HEK293 (cell line): ENCODE data around the gene COPZ1.
"Not testable (repeated sequence)": the region's sequence is repeated elsewhere in the genome, so short reads cannot be mapped to it uniquely, and the experiment has no call there.

Source experiments
- CTCF ChIP-seq: fragments of 450-650 bp; formaldehyde crosslinking; IDR thresholded peaks from 2 replicates; pipeline ENCODE4 v1.5.1; 2016; ENCODE audit warnings: missing biosample characterization, missing genetic modification characterization
- KLF9 ChIP-seq: fragments of 450-650 bp; formaldehyde crosslinking; IDR thresholded peaks from 2 replicates; pipeline ENCODE4 v1.5.1; 2016; ENCODE audit warnings: missing biosample characterization, missing genetic modification characterization, low read depth
- REST ChIP-seq: fragments of 450-650 bp; formaldehyde crosslinking; IDR thresholded peaks from 2 replicates; pipeline ENCODE4 v1.5.1; 2016; ENCODE audit warnings: missing biosample characterization, missing genetic modification characterization
- ZBTB17 ChIP-seq: fragments of 450-650 bp; formaldehyde crosslinking; IDR thresholded peaks from 2 replicates; pipeline ENCODE4 v1.5.1; 2016; ENCODE audit warnings: missing biosample characterization, missing genetic modification characterization
- ZNF274 ChIP-seq, 2 experiments: fragments of 200-500 bp in 1 of 2; fragments of 450-650 bp in 1 of 2; sonication (Bioruptor generic) in 1 of 2; formaldehyde crosslinking in 1 of 2; IDR thresholded peaks; 2 replicates each; pipeline versions ENCODE4 v1.5.1 to v1.6.1; 2014 to 2016; ENCODE audit warnings: borderline replicate concordance in 1 of 2, inconsistent platforms in 1 of 2, low read length in 1 of 2, missing biosample characterization in 1 of 2, missing genetic modification characterization in 1 of 2

- TF ChIP-seq CTCF (tag by site-specific recombination); ZNF274 (IDR thresholded peaks at IDR 0.05; ENCODE audit: low read length); ZNF274 (tag by site-specific recombination; IDR thresholded peaks at IDR 0.05; ENCODE audit: borderline replicate concordance); ZBTB17 (tag by site-specific recombination); KLF9 (tag by site-specific recombination); REST (tag by site-specific recombination): not testable (repeated sequence)
Observed at GRCh38 chr12:54281261-54281638, 43.7 kb upstream of the COPZ1 start.
